Activated T-helper 1 cell treated with Interleukin-2 at 50 U/mL for 16 hours (primary cell): ENCODE measurements around the gene MAP7D1.
A peak's percentile ranks its signal among the peaks of the same experiment; 100 is the strongest.

Experiments
- DNase-seq: peaks from one replicate; pipeline ENCODE4 v3.0.0-alpha.2; 2020; ENCODE audit warnings: low read depth

Gene MAP7D1

DNA sequence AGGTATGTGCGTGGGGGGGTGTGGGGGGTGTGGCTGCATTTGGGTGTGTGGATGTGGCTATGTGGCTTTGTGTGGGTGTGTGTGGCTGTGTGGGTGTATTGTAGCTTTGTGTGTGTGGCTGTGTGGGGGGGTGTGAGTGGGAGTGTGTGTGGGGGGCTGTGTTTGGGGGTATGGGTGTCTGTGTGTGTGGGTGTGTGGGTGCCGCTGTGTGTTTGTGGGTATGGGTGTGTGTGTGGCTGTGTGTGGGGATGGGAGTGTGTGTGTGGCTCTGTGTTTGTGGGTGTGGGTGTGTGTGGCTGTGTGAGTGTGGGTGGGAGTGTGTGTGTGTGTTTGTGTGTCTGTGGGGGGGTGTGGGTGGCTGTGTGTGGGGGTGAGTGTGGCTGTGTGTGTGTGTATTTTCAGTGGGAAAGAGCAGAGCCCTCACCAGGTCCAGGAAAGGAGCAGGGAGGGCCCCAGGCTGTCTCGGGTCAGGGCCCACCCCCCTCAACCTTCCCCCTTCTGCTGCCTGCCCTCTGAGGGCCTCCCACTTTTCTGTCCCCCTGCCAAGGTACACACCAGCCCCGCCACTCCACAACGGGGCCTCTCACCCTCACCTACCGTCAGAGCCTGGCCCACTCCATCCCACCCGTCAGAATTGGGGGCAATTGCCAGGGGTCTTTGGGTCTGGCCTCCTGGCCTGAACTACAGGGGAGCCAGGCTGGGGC lies 29.0 kb upstream of the MAP7D1 start:
- DNase-seq: no peak

DNA sequence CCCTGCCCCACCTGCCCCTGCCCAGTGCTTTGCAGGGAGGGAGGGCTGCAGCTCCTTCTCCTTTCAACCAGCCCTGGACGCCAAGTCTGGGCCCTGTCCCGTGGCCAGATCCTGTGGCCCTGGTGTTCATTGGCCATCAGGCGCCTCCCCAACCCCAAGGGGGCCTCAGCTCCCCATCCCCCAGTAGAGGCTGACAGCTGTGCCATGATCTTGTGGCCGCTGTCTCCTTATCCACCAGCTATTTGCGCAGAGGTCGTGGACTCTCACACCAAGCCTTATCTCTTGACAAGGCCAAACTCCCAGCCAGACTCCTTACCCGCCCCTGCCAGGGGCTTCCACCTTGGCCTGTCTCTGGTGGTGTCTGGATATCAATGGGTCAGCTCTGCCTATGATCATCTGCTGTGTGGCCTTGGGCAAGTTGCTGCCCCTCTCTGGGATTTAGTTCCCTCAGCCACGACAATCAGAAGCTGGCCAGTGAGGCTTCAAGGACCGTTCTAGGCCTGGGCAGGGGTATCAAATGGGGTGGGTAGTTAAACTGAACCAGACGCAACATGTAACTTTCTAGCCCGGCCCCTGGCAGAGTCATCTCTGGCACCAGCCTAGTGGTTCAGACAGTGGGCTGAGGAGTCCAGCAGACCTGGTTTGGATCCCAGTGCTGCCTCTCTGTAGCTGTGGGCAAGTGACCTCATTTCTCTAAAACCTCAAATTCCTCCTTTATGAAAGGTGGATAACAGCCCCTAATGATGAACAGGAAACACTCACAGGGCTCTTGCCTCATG lies 27.6 kb upstream of the MAP7D1 start:
- no peak for DNase-seq

GRCh38 chr1:36128905-36129206 lies 27.1 kb upstream of the MAP7D1 start:
- DNase-seq: no peak

DNA sequence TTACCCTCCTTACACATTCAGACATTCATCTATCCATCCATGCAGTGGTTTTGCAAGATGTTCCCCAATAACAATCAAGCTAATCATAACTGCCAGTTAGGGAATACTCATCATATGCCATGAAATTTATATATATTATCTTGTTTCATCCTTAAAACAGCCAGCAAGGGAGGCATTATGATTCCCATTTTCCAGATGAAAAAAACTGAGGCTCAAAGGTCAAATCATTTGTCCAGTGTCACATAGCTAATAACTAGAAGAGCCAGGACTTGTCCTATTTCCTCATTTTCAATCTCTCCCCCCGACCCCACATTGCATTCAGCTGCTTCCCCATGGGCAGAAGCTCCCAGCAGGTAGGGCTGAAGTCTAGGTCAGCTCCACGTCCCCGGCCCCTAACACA lies 23.9 kb upstream of the MAP7D1 start:
- DNase-seq: no peak

- DNase-seq: no peak
Observed at GRCh38 chr1:36133484-36133883, 22.5 kb upstream of the MAP7D1 start.

DNA sequence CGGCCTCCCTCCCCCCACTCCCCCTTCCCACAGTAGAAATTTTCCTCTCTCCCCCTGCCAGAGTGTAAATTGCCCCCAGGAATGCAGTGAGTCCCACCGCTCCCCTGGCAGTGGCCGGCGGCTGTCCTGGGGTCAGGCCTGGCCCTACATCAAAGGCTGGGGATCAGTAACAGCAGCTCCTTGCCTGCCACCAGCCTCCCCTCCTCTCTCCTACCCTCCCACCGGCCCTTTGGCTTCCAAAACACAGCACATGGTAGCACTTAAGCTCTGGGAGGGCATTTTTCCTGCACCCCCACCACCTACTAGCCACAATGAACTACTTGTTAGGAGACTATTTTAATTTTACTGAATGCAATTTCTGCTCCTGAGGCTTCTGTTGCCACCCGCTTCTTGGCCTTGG lies 21.9 kb upstream of the MAP7D1 start:
- no peak for DNase-seq

GRCh38 chr1:36134505-36135329 lies 21.2 kb upstream of the MAP7D1 start:
- no peak for DNase-seq

- DNase-seq: no peak
Observed at GRCh38 chr1:36135330-36135667, 20.7 kb upstream of the MAP7D1 start.

GRCh38 chr1:36135796-36136195 lies 20.2 kb upstream of the MAP7D1 start:
- no peak for DNase-seq

DNA sequence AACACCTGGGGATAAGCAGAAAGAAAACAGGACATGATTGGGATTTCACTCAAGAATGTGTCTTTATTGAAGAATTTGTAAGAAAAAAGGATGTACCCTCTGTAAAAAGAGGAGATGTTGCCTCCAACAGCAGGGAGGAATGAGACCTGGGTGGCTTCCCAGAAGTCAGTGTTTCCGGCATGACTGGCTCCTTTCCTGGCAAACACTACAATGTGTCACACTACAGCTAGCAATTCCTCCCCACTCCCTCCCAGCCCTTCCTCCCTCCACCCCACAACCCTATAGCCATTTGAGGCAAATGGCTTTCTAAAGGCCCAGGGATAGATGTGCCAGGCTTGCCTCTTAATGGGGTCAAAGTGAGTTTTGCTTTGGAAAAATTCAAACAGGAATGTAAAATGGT lies 19.4 kb upstream of the MAP7D1 start:
- DNase-seq: no peak

DNA sequence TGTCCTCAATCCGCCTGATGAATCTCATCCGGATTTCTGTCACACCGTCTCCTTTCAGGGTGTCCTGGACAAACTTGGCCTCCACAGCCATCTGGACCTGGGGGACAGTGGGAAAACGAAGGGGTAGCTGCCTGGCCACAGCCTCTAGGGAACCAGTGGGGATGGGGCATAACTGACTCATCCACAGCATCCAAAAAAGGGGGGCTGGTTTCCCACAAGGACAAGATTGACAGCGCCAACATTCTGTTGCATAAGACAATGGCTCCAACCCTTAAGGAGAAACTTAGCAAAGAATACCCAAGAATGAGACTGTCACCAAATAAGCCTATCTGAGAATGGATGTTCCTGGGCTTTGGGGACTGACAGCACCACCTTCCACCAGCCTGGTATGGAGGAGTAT lies 18.7 kb upstream of the MAP7D1 start:
- no peak for DNase-seq

DNA sequence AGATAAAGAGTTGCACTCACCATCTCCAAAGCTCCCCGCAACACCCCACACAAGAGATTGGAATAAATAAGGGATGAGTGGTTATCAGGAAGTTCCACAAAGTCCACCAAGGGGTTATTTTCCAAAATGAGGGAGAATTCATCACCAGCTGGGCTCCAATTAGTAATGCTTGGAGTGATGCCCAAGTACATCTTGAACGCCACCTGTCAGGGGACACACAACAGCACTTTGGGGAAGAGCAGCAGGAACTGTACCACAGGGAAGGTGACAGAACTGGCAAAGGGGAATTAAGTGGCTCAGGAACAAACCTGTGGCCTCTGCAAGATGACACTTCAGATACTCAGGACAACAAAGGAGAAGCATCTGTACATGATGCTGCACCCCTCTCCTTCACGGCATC lies 18.2 kb upstream of the MAP7D1 start:
- no peak for DNase-seq

DNA sequence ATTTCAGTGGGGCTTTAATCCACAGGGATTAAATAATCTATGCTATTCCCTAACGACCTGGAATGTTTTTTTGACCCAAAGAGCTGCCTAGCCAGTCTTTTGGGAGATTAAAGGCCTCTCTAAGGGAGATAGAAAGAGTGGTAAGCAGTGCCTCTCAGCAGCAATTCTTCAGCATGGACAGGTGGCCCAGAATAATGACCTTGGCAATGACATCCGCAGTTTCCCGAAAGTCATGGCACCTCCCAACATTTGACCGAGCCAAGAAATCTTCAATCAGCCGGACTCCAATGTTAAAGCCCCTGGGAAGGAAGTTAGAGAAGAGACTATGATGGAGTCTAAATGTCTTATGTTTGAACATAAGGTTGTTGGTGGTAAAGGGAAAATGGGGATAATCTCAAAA lies 16.4 kb upstream of the MAP7D1 start:
- no peak for DNase-seq

- DNase-seq: no peak
Observed at GRCh38 chr1:36142121-36142520, 13.8 kb upstream of the MAP7D1 start.

DNA sequence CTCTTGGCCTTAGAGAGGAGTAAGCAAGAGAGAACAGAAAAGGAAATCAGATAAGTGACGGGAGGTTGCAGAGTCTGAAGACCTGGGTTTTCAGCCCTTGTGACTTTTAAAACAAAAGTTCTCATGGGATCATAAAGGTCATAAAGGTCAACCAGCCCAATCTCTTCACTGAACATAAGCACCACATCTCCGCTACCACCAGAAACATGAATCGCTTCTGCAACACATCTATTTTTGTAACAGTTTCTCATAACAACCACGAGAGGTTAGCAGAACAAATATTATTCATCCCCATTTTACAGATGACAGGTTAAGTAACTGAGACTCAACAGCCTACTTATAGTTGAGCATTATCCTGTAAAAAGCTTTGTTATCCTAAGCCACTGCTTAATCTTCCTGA lies 12.5 kb upstream of the MAP7D1 start:
- no peak for DNase-seq

- DNase-seq: no peak
Observed at GRCh38 chr1:36144413-36144812, 11.5 kb upstream of the MAP7D1 start.

- DNase-seq: no peak
Observed at GRCh38 chr1:36148821-36149236, 7.1 kb upstream of the MAP7D1 start.

- peak; percentile 99 for DNase-seq
Observed at GRCh38 chr1:36149237-36149972, 6.6 kb upstream of the MAP7D1 start, which contains the start of gene TRAPPC3. TRAPPC3 (minus strand) TSS chr1:36149486; CDS start chr1:36149378, 108 bp downstream.

GRCh38 chr1:36149973-36150295 lies 6.0 kb upstream of the MAP7D1 start:
- no peak for DNase-seq

DNA sequence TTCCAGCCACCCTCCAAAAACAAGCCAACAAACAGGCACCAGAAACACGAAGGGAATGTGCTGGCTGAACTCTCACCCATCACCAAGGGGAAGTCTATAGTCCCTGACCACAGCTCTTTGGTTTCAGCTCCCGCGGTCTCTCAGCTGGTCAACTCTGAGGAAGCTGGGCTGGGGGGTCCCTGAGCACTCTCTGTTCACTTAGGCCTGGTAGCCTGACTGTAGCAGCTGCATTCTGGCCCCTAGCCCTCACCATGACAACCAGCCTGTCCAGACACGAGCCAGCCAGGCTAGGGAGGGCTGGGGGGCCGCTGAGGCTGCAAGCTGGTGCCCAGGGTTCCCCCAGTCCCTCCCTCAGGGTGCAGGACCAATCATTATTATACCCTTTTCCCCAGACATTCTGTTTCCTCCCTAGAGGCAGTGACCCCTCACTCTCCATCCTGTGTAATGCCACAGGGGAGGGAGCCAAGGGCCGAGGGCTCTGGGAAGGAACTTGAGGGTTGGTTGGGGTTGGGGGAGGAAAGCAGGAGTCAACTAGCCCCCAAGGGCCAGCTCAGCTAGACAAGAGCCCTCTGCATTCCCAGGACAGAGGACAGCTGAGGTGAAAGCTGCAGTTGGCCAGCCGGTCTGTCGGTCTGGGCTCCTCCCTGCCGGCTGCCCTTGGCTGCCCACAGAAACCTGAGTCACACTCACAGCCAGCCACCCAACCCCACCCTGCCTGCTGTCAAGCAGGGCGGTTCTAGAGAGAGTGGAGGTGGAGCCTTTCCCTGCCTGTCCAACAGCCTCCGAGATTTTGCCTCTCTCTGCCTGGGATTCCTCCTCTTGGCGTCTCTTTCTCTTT lies 5.4 kb upstream of the MAP7D1 start:
- DNase-seq: peak; percentile 63

- no peak for DNase-seq
Observed at GRCh38 chr1:36151134-36151844, 4.7 kb upstream of the MAP7D1 start.
